PC-3 (cell line): ENCODE measurements around the gene CFAP46.

ENCODE experiments used
- CTCF ChIP-seq: fragments of 300-600 bp; sonication (generic); conservative IDR thresholded peaks from 2 replicates; pipeline ENCODE4 v1.5.1; 2017; ENCODE audit warnings: antibody characterized with exemption, low read depth, mild to moderate bottlenecking, low read length
- EZH2phosphoT487 ChIP-seq: fragments of 300-600 bp; sonication (generic); IDR thresholded peaks from 2 replicates; pipeline ENCODE4 v1.6.1; 2018; ENCODE audit warnings: mild to moderate bottlenecking, antibody characterized with exemption, low read length, borderline replicate concordance

DNA sequence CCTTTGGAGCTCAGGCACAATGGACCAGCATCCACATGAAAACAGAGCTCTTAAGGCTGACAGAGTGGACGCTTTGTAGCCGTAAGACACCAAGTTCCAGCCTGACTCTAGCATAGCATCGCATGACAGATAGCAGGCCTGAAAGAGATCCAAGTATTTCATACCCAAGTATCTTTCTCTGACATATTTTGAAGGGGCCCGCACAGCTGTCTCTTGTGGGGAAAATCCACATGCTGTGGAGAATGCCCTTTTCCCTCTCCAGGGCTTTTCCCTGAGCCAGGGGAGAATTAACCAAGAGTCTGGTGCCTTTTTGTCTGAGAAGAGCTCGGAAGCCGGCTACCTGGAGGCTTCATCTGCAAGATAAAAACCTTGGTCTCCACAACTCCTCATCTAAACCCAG, 51.0 kb downstream of the CFAP46 start:
- TF ChIP-seq CTCF (no peak), EZH2phosphoT487 (no peak)
